ENCODE data around the gene PNRC2.

PNRC2 gene

DNA sequence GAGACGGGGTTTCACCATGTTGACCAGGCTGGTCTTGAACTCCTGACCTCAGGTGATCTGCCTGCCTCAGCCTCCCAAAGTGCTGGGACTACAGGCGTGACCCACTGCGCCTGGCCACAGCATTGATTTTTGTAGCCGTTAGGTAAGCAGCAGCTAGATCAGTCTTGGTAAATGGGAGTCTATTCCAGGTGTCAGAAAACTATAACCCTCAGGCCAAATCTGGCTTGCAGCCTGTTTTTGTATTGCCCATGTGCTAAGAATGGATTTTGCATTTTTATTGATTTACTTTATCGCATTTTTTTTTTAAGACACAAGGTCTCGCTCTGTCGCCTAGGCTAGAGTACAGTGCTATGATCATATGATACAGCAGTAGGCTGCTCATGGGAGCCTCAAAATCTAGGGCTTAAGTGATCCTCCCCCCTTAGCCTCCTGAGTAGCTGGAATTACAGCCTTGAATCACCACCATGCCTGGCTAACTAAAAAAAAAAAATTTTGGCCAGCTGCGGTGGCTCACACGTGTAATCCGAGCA is 37.1 kb downstream of the PNRC2 start:
- ChIA-PET POLR2A (no interaction called here), CTCF (interaction anchor here (1.1 kb wide), 1 partner anchor 153 kb away, joined by 5 read pairs; no protein-coding TSS in a partner anchor)
- no peak for DNase-seq (ENCODE audit: extremely low spot score)
- TF ChIP-seq, protein P1, sequence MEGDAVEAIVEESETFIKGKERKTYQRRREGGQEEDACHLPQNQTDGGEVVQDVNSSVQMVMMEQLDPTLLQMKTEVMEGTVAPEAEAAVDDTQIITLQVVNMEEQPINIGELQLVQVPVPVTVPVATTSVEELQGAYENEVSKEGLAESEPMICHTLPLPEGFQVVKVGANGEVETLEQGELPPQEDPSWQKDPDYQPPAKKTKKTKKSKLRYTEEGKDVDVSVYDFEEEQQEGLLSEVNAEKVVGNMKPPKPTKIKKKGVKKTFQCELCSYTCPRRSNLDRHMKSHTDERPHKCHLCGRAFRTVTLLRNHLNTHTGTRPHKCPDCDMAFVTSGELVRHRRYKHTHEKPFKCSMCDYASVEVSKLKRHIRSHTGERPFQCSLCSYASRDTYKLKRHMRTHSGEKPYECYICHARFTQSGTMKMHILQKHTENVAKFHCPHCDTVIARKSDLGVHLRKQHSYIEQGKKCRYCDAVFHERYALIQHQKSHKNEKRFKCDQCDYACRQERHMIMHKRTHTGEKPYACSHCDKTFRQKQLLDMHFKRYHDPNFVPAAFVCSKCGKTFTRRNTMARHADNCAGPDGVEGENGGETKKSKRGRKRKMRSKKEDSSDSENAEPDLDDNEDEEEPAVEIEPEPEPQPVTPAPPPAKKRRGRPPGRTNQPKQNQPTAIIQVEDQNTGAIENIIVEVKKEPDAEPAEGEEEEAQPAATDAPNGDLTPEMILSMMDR (IDR thresholded peaks at IDR 0.05; ENCODE audit: control extremely low read depth, extremely low read depth, low read depth, missing control alignments): no peak

DNA sequence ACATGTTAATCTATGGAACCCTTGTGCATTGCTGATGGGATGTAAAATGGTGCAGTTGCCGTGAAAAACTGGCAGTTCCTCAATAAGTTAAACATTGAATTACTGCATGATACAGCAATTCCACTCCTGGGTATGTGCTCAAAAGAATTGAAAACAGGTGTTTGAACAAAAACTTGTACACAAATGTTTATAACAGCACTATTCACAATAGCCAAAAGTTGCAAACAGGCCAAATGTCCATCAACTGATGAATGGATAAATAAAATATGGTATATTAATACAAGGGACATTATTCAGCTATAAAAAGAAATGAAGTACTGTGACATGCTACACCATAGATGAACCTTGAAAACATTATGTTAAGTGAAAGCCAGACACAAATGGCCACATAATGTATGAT is 38.2 kb downstream of the PNRC2 start:
- no peak for DNase-seq (ENCODE audit: extremely low spot score)
- POLR2A ChIA-PET: no interaction called here
- CTCF ChIA-PET: no interaction called here
- TF ChIP-seq, protein P1 (IDR thresholded peaks at IDR 0.05; ENCODE audit: control extremely low read depth, extremely low read depth, low read depth, missing control alignments): no peak

GRCh38 chr1:23999156-23999671 is 39.6 kb downstream of the PNRC2 start:
- ChIA-PET POLR2A (no interaction called here), CTCF (no interaction called here)
- TF ChIP-seq, protein P1 (IDR thresholded peaks at IDR 0.05; ENCODE audit: control extremely low read depth, extremely low read depth, low read depth, missing control alignments): no peak
- DNase-seq (ENCODE audit: extremely low spot score): no peak

DNA sequence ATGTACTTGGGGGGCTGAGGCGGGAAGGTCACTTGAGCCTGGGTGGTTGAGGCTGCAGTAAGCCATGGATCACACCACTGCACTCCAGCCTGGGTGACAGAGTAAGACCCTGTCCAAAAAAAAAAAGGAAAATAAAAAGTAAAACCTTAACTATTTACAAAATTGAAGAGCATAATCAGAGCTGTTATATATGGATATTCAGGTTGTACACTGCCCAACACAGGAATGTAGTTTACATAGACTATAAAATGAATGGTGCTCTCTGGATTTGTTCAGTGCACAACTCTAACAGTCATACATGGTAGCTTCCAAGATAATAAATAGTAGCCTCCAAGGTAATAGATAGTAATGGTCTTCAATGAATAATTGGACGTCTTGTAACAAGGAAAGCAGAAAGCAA is 43.1 kb downstream of the PNRC2 start:
- POLR2A ChIA-PET: no interaction called here
- TF ChIP-seq, protein P1 (IDR thresholded peaks at IDR 0.05; ENCODE audit: control extremely low read depth, extremely low read depth, low read depth, missing control alignments): no peak
- DNase-seq (ENCODE audit: extremely low spot score): no peak
- CTCF ChIA-PET: interaction anchor here (1.1 to 2.0 kb wide), 4 partner anchors 11 to 53 kb away, joined by 3 to 6 read pairs (median 4); no protein-coding TSS in a partner anchor

DNA sequence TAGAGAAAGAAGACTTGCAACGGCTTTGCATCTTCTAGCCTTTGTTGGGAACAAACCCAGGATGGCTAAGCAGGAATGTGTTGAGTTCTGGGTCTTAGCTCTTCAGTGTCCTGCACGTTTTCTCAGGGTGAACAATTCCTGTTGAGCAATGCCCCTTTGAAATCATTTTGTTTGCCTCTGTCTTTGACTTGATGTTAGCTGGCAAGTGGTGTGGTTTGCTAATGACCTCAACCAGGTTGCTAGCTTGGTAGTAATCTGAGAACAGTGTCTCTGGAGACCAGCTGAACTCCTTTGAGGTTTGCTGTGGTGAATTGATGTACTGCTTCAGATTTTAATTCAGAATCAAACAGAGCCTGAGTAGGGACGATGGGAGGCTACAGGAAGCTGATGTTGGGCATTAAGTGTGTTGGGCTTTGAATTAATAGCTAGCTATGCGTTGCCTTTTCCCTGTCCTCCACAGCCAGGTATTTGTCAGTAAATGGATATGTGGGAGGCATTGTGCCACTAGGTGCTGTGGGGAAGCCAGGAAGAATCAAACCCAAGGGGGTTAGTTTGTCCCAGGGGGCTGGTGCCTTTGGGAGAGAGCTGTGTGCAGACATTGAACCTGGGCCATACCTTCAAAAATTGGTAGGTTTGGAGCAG is 43.8 kb downstream of the PNRC2 start:
- ChIA-PET POLR2A (interaction anchor here (0.6 kb wide), 1 partner anchor 228 kb away, joined by 3 read pairs; no protein-coding TSS in a partner anchor), CTCF (interaction anchor here (1.1 to 2.0 kb wide), 8 partner anchors 8 to 194 kb away, joined by 3 to 7 read pairs (median 3); no protein-coding TSS in a partner anchor)
- DNase-seq (ENCODE audit: extremely low spot score): no peak
- TF ChIP-seq, protein P1 (IDR thresholded peaks at IDR 0.05; ENCODE audit: control extremely low read depth, extremely low read depth, low read depth, missing control alignments): no peak

- ChIA-PET CTCF (interaction anchor here (1.1 to 2.0 kb wide), 6 partner anchors 9 to 194 kb away, joined by 3 to 7 read pairs (median 4); no protein-coding TSS in a partner anchor), POLR2A (interaction anchor here (0.6 kb wide), 1 partner anchor 228 kb away, joined by 3 read pairs; no protein-coding TSS in a partner anchor)
- TF ChIP-seq, protein P1 (IDR thresholded peaks at IDR 0.05; ENCODE audit: control extremely low read depth, extremely low read depth, low read depth, missing control alignments): no peak
- DNase-seq (ENCODE audit: extremely low spot score): no peak
Observed at GRCh38 chr1:24004132-24004531, 44.5 kb downstream of the PNRC2 start.

All from GM10248 (cell line).